ENCODE results near the gene F7. TPM values are rescaled to one million over a fixed set of nuclear protein-coding genes. Genes with fewer than 3 reads are reported as not detected.

Gene F7
- total RNA-seq, 1 experiment from 2014 or later: not detected

DNA sequence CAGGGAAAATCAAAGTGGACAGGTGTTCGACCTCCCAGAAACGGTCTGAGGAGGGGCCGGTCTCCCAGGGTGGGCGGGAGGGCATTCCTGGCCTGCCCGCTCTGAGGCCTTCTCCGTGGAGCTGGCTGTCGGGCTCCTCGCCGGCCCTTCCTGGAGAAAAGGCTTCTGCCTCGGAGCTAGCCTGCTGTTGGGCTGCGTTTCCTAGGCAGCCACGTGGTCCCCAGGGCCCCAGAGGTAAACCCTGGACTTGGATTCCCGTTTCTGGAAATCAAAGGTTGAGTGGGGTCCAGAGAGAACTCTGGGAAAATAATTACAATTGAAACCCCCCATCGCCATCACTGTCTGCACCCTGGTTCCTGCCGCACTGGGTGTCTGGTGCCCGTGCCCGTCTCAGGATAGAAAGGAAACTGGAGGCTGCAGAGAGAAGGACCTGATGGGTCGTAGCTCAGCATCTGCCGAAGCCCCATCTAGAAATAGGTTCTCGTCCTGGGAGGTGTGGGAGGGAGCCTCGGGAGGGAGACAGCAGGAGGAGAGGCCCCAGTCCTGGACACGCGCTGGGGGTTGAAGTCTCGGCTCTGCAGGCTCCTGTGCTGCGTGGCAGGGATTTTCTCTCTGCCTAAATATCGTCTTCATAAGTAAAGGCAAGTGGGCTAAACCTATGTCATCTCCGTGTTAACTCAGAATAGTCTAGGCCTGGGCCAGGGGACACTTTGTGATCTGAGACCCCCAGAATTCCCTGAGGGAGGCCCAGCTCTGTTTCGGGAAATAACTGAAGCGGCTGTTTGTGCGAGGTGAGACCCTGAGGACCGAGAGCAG, 45.2 kb downstream of the F7 start:
- CTCF ChIA-PET: no interaction called here
- H3K36me3 ChIP-seq (ENCODE audit: low read depth, low read length): no peaks in the 10 kb centered on the region

DNA sequence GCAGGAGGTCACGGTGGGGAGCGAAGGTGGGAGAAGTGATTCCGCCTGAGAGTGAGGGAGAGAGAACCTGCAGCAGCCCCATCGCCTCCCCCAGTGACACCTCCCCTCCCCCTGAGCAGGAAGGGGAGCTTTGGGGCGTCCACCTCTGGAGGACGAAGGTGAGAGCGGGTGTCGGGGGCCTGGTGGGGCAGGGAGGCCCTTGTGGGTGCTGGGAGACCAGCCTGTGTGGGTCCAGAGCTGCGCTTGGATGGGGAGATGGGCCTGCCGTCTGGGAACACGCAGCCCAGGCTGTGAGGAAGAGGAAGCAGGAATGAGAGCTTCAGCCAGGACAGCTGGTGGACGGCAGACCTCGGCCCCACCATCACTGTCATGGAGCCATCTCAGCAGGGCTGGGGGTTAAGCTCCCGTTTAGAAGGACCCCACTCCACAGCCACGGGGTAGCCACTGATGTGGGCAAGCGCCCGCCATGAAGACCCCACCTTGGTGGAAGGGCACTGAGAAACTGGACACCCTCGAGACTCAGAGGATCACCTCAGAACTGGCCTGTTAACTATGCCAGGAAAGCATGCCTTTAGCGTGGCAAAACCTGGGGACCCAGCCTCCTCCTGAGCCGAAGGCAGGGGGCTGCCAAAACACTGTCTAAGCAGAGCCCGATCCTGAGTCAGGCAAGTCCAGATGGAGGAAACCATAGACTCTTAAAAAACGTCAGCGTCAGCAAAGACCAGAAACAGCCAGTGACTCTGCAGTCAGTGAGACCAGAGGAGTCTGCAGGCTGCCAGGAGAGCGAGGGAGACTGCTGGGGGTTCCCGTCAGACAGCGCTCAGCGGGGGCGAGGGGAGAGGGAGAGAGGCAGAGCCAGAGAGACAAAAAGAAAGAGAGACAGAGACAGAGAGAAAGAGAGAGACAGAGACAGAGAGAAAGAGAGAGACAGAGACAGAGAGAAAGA, 46.4 kb downstream of the F7 start:
- peak overlapping the region; percentile 72; the same call in 1 of the 2 replicates for H2AFZ ChIP-seq (ENCODE audit: low read length)
- H3K4me1 ChIP-seq (ENCODE audit: insufficient read depth, low read length): peaks cover 16% of the 10 kb centered on the region
- no peaks in the 10 kb centered on the region for H3K9me2 ChIP-seq (replicated peaks; ENCODE audit: low read length)
- H3K27me3 ChIP-seq (ENCODE audit: low read length): no peaks in the 10 kb centered on the region
- no peaks in the 10 kb centered on the region for H3K36me3 ChIP-seq (ENCODE audit: low read depth, low read length)
- ChIA-PET POLR2A (ENCODE audit: unreplicated experiment) (no interaction called here), CTCF (no interaction called here)
- H3K9ac ChIP-seq (ENCODE audit: low read length): no peak overlapping the region
- peak overlapping the region; percentile 60; the same call in 1 of the 2 replicates for H3K4me3 ChIP-seq (ENCODE audit: low read length)
- H3K4me2 ChIP-seq (ENCODE audit: low read length): peak overlapping the region; percentile 86
- H3K27ac ChIP-seq (ENCODE audit: low read length): no peak overlapping the region
- no peaks in the 10 kb centered on the region for H3K79me2 ChIP-seq (ENCODE audit: low read length)
- H3F3A ChIP-seq (ENCODE audit: low read length, unreplicated experiment): no peaks in the 10 kb centered on the region
- no peaks in the 10 kb centered on the region for H4K20me1 ChIP-seq (ENCODE audit: low read length)
- intact Hi-C loops (cut with micrococcal nuclease): no loop called here
- DNase-seq: peak; percentile 3
- TF ChIP-seq EZH2 (IDR thresholded peaks at IDR 0.05; ENCODE audit: low read length, unreplicated experiment): no peak
- ATAC-seq: no peak
- BruUV-seq (replicated peaks): no TSS peak
- no peaks in the 10 kb centered on the region for H3K9me3 ChIP-seq (ENCODE audit: low read length)

More for the DNA sequence above, 45.2 kb downstream of the F7 start:
- Histone ChIP-seq H3K27ac (ENCODE audit: low read length) (no peak overlapping the region), H3K9ac (ENCODE audit: low read length) (no peak overlapping the region), H3K27me3 (ENCODE audit: low read length) (no peaks in the 10 kb centered on the region), H3K4me2 (ENCODE audit: low read length) (no peak overlapping the region), H3K79me2 (ENCODE audit: low read length) (no peaks in the 10 kb centered on the region), H2AFZ (ENCODE audit: low read length) (no peak overlapping the region), H4K20me1 (ENCODE audit: low read length) (no peaks in the 10 kb centered on the region), H3K4me3 (ENCODE audit: low read length) (no peak overlapping the region), H3K9me2 (replicated peaks; ENCODE audit: low read length) (no peaks in the 10 kb centered on the region), H3K9me3 (ENCODE audit: low read length) (no peaks in the 10 kb centered on the region), H3F3A (ENCODE audit: low read length, unreplicated experiment) (no peaks in the 10 kb centered on the region), H3K4me1 (ENCODE audit: insufficient read depth, low read length) (peaks cover 16% of the 10 kb centered on the region)
- DNase-seq: no peak
- ATAC-seq: no peak
- TF ChIP-seq EZH2 (IDR thresholded peaks at IDR 0.05; ENCODE audit: low read length, unreplicated experiment): no peak
- TF ChIP-seq, protein P1, sequence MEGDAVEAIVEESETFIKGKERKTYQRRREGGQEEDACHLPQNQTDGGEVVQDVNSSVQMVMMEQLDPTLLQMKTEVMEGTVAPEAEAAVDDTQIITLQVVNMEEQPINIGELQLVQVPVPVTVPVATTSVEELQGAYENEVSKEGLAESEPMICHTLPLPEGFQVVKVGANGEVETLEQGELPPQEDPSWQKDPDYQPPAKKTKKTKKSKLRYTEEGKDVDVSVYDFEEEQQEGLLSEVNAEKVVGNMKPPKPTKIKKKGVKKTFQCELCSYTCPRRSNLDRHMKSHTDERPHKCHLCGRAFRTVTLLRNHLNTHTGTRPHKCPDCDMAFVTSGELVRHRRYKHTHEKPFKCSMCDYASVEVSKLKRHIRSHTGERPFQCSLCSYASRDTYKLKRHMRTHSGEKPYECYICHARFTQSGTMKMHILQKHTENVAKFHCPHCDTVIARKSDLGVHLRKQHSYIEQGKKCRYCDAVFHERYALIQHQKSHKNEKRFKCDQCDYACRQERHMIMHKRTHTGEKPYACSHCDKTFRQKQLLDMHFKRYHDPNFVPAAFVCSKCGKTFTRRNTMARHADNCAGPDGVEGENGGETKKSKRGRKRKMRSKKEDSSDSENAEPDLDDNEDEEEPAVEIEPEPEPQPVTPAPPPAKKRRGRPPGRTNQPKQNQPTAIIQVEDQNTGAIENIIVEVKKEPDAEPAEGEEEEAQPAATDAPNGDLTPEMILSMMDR (conservative IDR thresholded peaks at IDR 0.05; ENCODE audit: low read depth, low read length): no peak
- TF ChIP-seq EZH2phosphoT487 (IDR thresholded peaks at IDR 0.05; ENCODE audit: borderline replicate concordance, low read length): no peak
- BruUV-seq (replicated peaks): no TSS peak
- POLR2A ChIA-PET (ENCODE audit: unreplicated experiment): no interaction called here
- intact Hi-C loops (cut with micrococcal nuclease): no loop called here

DNA sequence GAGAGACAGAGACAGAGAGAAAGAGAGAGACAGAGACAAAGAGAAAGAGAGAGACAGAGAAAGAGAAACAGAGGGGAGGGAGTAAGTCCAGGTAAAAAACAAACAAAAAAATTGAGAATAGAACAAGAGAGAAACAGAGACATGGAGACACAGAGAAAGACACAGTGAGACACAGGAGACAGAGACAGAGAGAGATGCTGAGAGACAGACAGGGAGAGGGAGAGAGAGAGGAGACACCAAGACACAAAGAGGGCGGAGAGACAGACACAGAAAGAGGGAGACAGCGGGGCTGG, 47.0 kb downstream of the F7 start:
- ATAC-seq (no peak), DNase-seq (no peak)
- H3K9ac ChIP-seq (ENCODE audit: low read length): peak overlapping the region; percentile 48; the same call in 1 of the 2 replicates
- POLR2A ChIA-PET (ENCODE audit: unreplicated experiment): no interaction called here
- H2AFZ ChIP-seq (ENCODE audit: low read length): peak overlapping the region; percentile 72
- H3K27me3 ChIP-seq (ENCODE audit: low read length): no peaks in the 10 kb centered on the region
- no peak for TF ChIP-seq EZH2phosphoT487 (IDR thresholded peaks at IDR 0.05; ENCODE audit: borderline replicate concordance, low read length)
- no peak for TF ChIP-seq EZH2 (IDR thresholded peaks at IDR 0.05; ENCODE audit: low read length, unreplicated experiment)
- TF ChIP-seq, protein P1 (conservative IDR thresholded peaks at IDR 0.05; ENCODE audit: low read depth, low read length): no peak
- no peaks in the 10 kb centered on the region for H3F3A ChIP-seq (ENCODE audit: low read length, unreplicated experiment)
- no peaks in the 10 kb centered on the region for H3K9me3 ChIP-seq (ENCODE audit: low read length)
- H3K36me3 ChIP-seq (ENCODE audit: low read depth, low read length): no peaks in the 10 kb centered on the region
- no TSS peak for BruUV-seq (replicated peaks)
- no peaks in the 10 kb centered on the region for H3K79me2 ChIP-seq (ENCODE audit: low read length)
- H3K27ac ChIP-seq (ENCODE audit: low read length): no peak overlapping the region
- intact Hi-C loops (cut with micrococcal nuclease): no loop called here
- H3K4me1 ChIP-seq (ENCODE audit: insufficient read depth, low read length): peaks cover 16% of the 10 kb centered on the region
- H3K4me3 ChIP-seq (ENCODE audit: low read length): peak overlapping the region; percentile 60
- no peaks in the 10 kb centered on the region for H4K20me1 ChIP-seq (ENCODE audit: low read length)
- CTCF ChIA-PET: no interaction called here
- H3K9me2 ChIP-seq (replicated peaks; ENCODE audit: low read length): no peaks in the 10 kb centered on the region
- peak overlapping the region; percentile 86 for H3K4me2 ChIP-seq (ENCODE audit: low read length)

Measured in PC-3 (cell line).